ENCODE data around the gene ANKS1A. TPM values are rescaled to one million over a fixed set of nuclear protein-coding genes. Genes with fewer than 3 reads are reported as not detected.

ANKS1A gene
- total and polyA plus RNA-seq, 2 of the 4 experiments (the other 2 are of a cell fraction): 7.2 to 7.5 TPM

GRCh38 chr6:34920097-34920496 lies 31.0 kb downstream of the ANKS1A start:
- in situ Hi-C loops (cut with MboI; ENCODE audit: low sequenced_read_pairs) (no loop called here), intact Hi-C loops (cut with micrococcal nuclease) (no loop called here), dilution Hi-C loops (cut with HindIII; ENCODE audit: low sequenced_read_pairs, unreplicated experiment) (no loop called here)
- no peak overlapping the region for H2AFZ ChIP-seq (replicated peaks; ENCODE audit: low read length, poor library complexity)
- no peak overlapping the region for H3K18ac ChIP-seq (ENCODE audit: low read depth, low read length)
- no peak overlapping the region for H3K56ac ChIP-seq (ENCODE audit: extremely low read depth, insufficient read depth, low read length)
- no peak overlapping the region for H2BK5ac ChIP-seq (ENCODE audit: low read depth, low read length, poor library complexity, severe bottlenecking)
- POLR2A ChIA-PET (ENCODE audit: unreplicated experiment): no interaction called here
- no peak overlapping the region for H3K9ac ChIP-seq (ENCODE audit: low read depth, low read length)
- no peak overlapping the region for H3K4me3 ChIP-seq (ENCODE audit: insufficient read depth, low read depth, low read length)
- BruUV-seq (replicated peaks): no TSS peak
- no peak overlapping the region for H3K23ac ChIP-seq (ENCODE audit: low read depth, low read length)
- no CpG with 5 or more reads among the region's 4 CpGs for WGBS, 2 experiments (ENCODE audit: extremely low coverage in 2 of 2, insufficient read length in 1 of 2)
- no peak overlapping the region for H2BK120ac ChIP-seq (ENCODE audit: low read depth, low read length)
- no peak overlapping the region for H3K27ac ChIP-seq (ENCODE audit: insufficient read depth, low read length)
- no peak for TF ChIP-seq FOS (IDR thresholded peaks at IDR 0.05; ENCODE audit: low read depth, low read length)
- no peak for TF ChIP-seq RAD21 (IDR thresholded peaks at IDR 0.05; ENCODE audit: low read length)
- TF ChIP-seq MXI1 (IDR thresholded peaks at IDR 0.05; ENCODE audit: borderline replicate concordance, low read depth, low read length): no peak
- TF ChIP-seq NFE2L2 (IDR thresholded peaks at IDR 0.05; ENCODE audit: low read depth, low read length): no peak
- TF ChIP-seq CEBPB (IDR thresholded peaks at IDR 0.05; ENCODE audit: low read depth, low read length): no peak
- no peak for TF ChIP-seq SMC3 (IDR thresholded peaks at IDR 0.05; ENCODE audit: low read depth, low read length)
- peaks cover 15% of the 10 kb centered on the region; the same call in 1 of the 2 replicates for H4K20me1 ChIP-seq (ENCODE audit: insufficient read depth, low read length)
- H3K14ac ChIP-seq (replicated peaks; ENCODE audit: low read depth, low read length): no peak overlapping the region
- H3K9me1 ChIP-seq (ENCODE audit: insufficient read depth, low read length): no peaks in the 10 kb centered on the region
- no peak overlapping the region for H3K4me2 ChIP-seq (ENCODE audit: low read depth, low read length)
- no peak overlapping the region for H2BK20ac ChIP-seq (ENCODE audit: low read depth, low read length)
- no peaks in the 10 kb centered on the region for H3K27me3 ChIP-seq (ENCODE audit: control insufficient read depth, insufficient read depth, low read length)
- no peak overlapping the region for H4K91ac ChIP-seq (ENCODE audit: insufficient read depth, low read depth, low read length)
- CTCF ChIA-PET: no interaction called here
- no peak overlapping the region for H3K4ac ChIP-seq (ENCODE audit: low read depth, low read length)
- no peaks in the 10 kb centered on the region for H3K9me3 ChIP-seq (ENCODE audit: control insufficient read depth, insufficient read depth, low read length)
- H3K36me3 ChIP-seq (ENCODE audit: control insufficient read depth, insufficient read depth, low read length): no peaks in the 10 kb centered on the region
- ATAC-seq (ENCODE audit: low read depth) (no peak), DNase-seq (no peak)
- H3K79me1 ChIP-seq (ENCODE audit: low read depth in 1 of 2, low read length in 2 of 2): peaks cover 5 to 8% of the 10 kb centered on the region in 2 experiments; a peak in 3 of 4 replicates
- no peak overlapping the region for H2AK9ac ChIP-seq (replicated peaks; ENCODE audit: low read depth, low read length, poor library complexity)
- no peak overlapping the region for H2BK15ac ChIP-seq (ENCODE audit: low read depth, low read length)
- no peak overlapping the region for H4K5ac ChIP-seq (ENCODE audit: low read depth, low read length)
- peaks cover 1% of the 10 kb centered on the region; the same call in 1 of the 2 replicates for H3K4me1 ChIP-seq (ENCODE audit: control insufficient read depth, insufficient read depth, low read length)
- no peak overlapping the region for H4K8ac ChIP-seq (ENCODE audit: low read depth in 2 of 2, low read length in 2 of 2)
- no peak overlapping the region for H2AK5ac ChIP-seq (ENCODE audit: low read depth, low read length)

Data from IMR-90 (cell line).